Measurements from ENCODE around the gene MAP4K1.
"Not testable (repeated sequence)": the region's sequence is repeated elsewhere in the genome, so short reads cannot be mapped to it uniquely, and the experiment has no call there.

MAP4K1 gene

DNA sequence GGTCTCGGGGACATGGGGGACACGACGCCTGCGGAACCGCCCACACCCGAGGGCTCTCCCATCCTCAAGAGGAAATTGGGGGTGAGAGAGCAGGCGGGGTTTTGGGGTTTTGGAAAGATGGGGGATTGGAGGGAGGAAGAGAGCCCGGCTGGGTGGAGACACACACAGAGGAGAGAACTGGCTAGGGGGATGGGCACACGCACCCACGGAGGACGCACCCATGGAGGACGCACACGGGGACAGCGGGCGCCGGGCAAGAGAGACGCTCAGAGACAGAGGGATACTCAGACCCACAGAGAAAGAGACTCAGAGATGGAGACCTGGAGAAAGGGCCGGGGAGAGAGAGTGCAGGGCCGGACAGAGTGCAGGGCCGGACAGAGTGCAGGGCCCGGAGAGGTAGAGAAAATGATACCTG lies 52.1 kb downstream of the MAP4K1 start:
- no peak for DNase-seq

- DNase-seq = peak in 2 of 5 experiments; percentile 41 to 51
These were observed 52.6 kb downstream of the MAP4K1 start for GRCh38 chr19:38564981-38565690.

DNA sequence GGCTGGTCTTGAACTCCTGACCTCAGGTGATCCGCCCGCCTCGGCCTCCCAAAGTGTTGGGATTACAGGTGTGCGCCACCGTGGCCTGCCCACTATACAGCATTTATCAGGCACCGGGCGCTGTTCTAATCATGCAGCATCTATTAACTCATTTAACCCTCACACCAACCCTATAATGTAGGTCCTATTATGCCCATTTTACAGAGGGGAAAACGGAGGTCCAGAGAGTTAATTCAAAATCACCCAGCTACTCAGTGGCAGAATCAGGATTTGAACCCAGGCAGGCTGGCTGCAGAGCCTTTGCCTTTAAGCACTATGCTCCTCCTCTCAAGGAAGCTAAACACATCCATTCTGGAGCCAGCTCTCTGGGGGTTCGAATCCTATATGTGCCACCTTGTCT lies 54.3 kb downstream of the MAP4K1 start:
- DNase-seq = no peak

DNA sequence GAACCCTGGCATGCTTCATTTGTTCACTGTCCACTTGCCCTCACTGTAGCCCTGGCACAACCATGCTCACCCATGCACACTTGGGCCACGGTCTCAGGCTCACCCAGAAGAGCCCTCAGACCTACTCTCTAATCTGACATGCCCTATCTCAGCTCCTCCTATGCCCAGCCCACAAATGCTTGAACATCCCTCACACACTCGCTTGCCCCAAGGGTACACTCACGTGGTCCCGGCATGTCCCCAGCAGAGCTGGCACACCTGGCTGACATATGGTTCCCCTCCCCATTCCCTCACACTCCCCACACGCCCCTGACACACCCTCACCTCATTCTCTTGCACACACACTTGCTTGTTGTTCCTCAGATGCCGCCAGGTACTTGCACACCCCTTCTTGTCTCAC lies 55.7 kb downstream of the MAP4K1 start:
- no peak for DNase-seq

- no peak for DNase-seq
These were observed 56.1 kb downstream of the MAP4K1 start for GRCh38 chr19:38561658-38562057.

DNA sequence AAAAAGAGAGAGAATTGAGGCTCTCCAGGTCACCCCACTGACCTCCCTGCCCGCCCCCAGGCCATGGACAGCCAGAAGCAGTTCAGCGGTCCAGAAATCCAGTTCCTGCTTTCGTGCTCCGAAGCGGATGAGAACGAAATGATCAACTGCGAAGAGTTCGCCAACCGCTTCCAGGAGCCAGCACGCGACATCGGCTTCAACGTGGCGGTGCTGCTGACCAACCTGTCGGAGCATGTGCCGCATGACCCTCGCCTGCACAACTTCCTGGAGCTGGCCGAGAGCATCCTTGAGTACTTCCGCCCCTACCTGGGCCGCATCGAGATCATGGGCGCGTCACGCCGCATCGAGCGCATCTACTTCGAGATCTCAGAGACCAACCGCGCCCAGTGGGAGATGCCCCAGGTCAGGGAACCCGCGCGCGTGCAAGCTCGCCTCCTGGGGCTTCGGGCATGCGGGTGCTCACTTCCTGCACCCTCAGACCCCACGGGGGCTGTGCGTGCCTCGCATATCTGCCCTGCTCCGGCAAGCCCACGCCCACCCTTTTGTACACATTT lies 56.6 kb downstream of the MAP4K1 start:
- DNase-seq = no peak

GRCh38 chr19:38559428-38560401 lies 58.0 kb downstream of the MAP4K1 start:
- DNase-seq = peak in 3 of 5 experiments; percentile 20 to 95 (median 73)

- DNase-seq = not testable (repeated sequence)
These were observed 58.8 kb downstream of the MAP4K1 start for GRCh38 chr19:38558933-38559332.

GRCh38 chr19:38557205-38557799 lies 60.5 kb downstream of the MAP4K1 start:
- DNase-seq = peak in 2 of 5 experiments; percentile 46 to 90

DNA sequence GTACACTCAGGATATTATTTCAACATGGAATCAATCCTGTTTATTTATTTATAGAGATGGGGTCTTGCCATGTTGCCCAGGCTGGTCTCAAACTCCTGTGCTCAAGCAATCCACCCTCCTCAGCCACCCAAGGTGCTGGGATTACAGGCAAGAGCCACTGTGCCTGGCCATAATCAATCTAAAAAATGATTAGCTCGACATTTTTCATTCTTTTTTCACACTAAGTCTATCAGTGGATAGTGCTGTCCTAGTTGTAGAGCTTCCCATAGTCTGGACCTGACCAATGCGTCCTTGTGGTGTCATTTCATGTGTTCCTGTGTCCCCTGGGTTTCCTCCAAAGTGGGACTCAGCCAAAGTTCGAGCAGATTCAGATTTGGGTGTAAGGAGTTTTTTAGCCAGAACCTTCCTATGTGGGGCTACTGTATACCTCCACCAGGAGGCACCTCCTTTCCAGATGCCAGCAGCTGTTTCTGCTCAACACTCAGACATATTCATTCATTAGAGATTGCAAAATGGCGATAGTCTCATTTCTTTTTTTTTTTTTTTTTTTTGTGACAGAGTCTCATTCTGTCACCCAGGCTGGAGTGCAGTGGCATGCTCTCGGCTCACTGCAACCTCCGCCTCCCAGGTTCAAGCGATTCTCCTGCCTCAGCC lies 61.1 kb downstream of the MAP4K1 start:
- peak in 1 of 5 experiments; percentile 67 for DNase-seq

DNA sequence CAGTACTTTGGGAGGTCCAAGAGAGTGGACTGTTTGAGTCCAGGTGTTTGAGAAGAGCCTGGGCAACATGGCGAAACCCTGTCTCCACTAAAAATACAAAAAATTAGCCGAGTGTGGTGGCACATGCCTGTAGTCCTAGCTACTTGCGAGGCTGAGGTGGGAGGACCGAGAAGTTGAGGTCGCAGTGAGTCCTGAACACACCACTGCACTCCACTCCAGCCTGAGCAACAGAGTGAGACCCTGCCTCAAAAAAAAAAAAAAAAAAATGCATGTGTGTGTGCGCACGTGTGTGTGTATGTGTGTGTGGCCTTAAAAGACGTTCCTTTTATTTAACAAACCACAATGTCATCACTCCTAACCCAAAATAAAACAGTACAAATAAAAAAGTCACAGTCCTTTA lies 62.6 kb downstream of the MAP4K1 start:
- DNase-seq = no peak

DNA sequence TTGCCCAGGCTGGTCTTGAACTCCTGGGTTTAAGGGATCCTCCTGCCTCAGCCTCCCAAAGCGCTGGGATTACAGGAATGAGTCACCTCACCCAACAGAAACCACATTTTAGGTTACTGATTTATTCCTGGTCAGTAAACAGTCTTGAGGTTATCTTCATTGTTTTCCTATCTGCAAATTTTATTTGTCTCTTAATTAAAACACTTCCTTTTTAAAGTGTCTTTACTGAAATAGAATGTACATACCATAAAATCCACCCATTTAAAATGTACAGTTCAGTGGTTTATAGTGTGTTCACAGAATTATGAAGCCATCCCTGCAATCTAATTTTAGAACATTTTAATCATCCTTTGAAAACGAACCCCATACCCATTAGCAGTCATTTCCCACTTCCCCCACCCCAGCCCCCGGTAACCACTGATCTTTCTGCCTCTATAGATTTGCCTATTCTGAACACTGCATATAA lies 63.0 kb downstream of the MAP4K1 start:
- peak in 1 of 5 experiments; percentile 58 for DNase-seq

GRCh38 chr19:38553239-38553638 lies 64.5 kb downstream of the MAP4K1 start:
- not testable (repeated sequence) for DNase-seq

- DNase-seq = peak in 2 of 5 experiments; percentile 29 to 34
These were observed 66.3 kb downstream of the MAP4K1 start for GRCh38 chr19:38551450-38551813.

- no peak for DNase-seq
These were observed 67.4 kb downstream of the MAP4K1 start for GRCh38 chr19:38550376-38550775.

- DNase-seq = no peak
These were observed 67.8 kb downstream of the MAP4K1 start for GRCh38 chr19:38549942-38550341.

GRCh38 chr19:38549061-38549460 lies 68.7 kb downstream of the MAP4K1 start:
- no peak for DNase-seq

DNA sequence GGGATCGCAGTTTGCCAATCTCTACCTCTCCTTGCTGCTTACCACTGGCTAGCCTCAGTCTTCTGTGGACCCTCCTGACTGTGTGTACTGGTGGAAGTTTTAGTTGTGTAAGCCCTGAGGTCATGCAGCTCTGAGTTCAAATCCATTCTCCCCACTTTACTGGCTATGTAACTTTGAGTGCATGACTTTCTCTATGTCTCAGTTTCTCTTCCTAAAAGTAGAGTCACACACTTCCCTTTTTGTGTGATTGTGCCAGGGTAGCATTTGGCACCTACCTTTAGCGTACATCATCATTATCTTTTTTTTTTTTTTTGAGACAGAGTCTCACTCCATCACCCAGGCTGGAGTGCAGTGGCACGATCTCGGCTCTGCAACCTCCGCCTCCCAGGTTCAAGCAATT lies 70.3 kb downstream of the MAP4K1 start:
- DNase-seq = no peak

GRCh38 chr19:38545596-38545995 lies 72.2 kb downstream of the MAP4K1 start:
- DNase-seq = no peak

DNA sequence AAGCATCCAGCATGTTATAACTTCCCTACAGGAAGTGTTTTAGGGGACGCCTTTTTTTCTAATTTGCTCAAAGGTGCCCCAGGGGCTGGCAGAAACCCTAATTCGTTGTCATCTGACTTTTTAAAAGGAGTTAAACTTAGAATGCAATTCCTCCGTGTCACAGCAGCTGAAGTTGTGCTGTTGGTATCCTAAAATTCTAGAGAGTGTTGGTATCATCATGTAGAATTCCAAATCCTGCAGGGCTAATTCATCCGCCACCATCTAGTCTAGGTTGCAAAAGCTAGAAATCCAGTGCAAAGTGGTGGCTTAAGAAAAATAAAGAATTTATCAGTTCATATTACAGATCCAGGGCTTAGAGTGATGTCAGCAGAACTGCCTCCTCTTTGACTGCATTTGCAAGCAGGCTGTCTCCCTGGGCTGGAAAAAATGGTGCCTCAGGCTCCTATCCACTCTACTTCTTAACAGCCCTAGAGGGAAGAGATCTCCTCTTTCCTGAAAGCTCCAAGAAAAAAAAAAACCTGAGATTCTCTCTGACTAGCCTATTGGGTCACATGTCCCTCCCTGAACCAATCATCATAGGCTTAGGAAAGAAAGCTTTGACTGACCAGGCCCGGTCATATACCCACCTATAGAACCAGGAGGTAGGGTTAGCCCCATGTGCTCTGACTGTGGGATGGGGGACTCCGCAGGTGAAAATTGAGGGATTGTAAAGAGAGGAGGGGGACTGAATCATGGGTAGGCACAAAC lies 73.0 kb downstream of the MAP4K1 start:
- peak in 1 of 5 experiments; percentile 48 for DNase-seq

GRCh38 chr19:38543807-38544568 lies 73.8 kb downstream of the MAP4K1 start:
- peak in 1 of 5 experiments; percentile 87 for DNase-seq

Data from T-helper 2 cell (primary cell).